Non-pigmented ciliary epithelial cell (primary cell): ENCODE results near the gene NOS1.

ENCODE experiments used
- DNase-seq: peaks from one replicate; pipeline ENCODE4 v3.0.0-alpha.2; 2010; ENCODE audit warnings: low read depth

The NOS1 gene

GRCh38 chr12:117329756-117330155 lies 31.7 kb downstream of the NOS1 start:
- no peak for DNase-seq

- DNase-seq = no peak
Measured at GRCh38 chr12:117328556-117329100, 32.8 kb downstream of the NOS1 start.

DNA sequence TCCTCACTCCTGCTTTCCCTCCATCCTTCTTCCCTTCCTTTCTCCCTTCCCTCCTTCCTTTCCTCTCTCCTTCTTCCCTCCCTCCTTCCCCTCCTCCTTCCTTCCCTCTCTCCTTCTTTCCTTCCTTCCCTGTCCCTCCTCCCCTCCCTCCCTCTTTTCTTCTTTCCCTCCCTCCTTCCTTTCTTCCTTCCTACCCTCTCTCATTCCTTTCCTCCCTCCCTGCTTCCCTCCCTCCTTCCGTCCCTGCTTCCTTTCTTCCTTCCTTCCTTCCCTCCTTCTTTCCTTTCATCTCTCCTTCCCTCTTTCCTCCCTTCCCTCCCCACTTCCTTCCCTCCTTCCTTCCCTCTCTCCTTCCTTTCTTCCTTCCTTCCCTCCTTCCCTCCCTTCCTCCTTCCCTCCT lies 39.0 kb downstream of the NOS1 start:
- DNase-seq = no peak

DNA sequence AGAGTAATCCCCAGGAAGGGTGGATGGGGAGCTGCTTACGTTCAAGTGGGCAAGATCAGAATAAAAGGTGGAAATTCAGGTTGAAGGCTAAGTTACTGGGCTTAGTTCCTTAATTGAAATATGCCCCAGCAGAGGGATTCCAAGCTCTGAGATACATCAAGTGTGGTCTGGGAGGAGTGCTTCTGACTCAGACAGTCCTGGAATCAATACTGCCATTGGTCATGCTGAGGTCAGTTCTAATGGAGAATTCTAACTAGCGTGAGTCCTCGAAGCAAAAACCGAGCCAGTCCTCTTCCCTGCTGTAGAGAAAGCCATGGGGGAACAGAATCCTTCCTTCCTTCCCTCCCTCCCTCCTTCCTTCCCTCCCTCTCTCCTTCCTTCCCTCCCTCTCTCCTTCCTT lies 39.9 kb downstream of the NOS1 start:
- DNase-seq = no peak

DNA sequence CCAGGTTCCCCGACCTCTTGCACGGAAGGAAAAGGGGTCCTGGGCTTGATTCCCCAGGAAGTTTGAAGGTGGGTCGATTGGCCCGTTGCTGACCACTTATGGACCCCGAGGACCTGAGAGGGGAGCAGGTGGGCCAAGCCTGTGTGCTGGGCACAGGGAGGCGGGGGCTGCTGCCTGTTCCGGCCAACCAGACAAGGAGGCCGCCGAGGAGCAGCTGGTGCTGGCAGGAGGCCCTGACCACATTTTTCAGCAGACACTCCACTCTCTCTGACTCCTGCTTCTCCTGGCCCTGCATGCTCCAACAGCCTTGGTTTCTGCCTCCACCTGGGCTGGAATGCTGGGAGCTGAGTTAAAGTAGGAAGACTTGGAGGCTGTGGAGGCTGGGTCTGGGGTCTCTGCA lies 42.8 kb downstream of the NOS1 start:
- no peak for DNase-seq

DNA sequence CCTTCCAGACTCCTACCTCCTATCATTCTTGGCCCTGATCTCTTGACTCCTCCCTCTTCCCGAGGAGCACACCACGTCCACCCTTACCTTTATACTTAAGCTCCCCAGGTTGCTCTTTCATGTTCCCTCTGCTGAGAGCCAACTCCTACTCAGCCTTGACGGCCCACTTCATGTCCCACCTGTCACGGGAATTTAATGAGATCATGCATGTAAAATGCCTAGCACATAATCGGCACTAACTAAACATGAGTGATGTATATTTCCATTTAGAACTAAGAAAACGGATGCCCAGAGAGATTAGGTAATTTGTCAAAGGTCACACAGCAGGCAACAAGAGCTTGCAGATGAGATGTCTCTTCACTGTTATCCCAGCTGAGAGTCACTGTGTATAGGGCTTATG lies 45.1 kb downstream of the NOS1 start:
- no peak for DNase-seq

- no peak for DNase-seq
Measured at GRCh38 chr12:117313926-117314325, 47.5 kb downstream of the NOS1 start.

DNA sequence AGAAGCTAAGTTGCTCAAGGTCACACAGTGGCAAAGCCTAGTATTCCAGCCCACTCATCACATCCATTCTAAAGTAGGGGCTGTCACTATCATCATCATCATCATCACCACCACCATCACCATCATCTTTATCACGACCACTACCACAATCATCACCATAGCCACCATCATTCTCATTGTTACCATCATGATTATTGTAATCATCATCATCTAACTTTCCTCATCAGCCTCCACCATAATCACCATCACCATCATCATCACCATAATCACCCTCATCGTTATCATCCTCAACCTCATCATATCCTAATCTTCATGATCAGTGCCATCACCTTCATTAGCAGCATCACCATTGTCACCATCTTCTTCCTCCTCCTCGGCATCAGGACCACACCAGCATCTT lies 48.7 kb downstream of the NOS1 start:
- DNase-seq = no peak

- DNase-seq = no peak
Measured at GRCh38 chr12:117309276-117309925, 52.0 kb downstream of the NOS1 start.

DNA sequence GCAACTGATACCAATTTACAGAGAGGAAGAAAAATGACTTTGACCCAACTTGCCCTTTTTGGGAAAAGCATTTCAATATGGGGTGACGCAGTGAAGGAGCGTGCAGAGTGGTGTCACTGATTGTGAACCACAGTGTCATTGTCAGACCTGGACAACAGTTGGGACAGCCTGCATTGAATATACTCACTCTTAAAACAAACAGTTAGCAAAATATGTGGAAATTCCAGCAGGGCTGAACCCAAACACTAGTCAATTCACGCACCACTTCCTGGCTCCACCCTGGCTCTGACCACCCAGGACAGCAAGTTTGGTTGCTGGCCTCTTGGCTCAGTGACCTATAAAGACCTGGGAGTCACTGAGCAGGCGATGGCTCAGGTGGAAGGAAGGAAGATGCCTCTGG lies 61.3 kb downstream of the NOS1 start:
- DNase-seq = no peak

- no peak for DNase-seq
Measured at GRCh38 chr12:117298648-117299225, 62.7 kb downstream of the NOS1 start.

- no peak for DNase-seq
Measured at GRCh38 chr12:117298191-117298590, 63.2 kb downstream of the NOS1 start.

DNA sequence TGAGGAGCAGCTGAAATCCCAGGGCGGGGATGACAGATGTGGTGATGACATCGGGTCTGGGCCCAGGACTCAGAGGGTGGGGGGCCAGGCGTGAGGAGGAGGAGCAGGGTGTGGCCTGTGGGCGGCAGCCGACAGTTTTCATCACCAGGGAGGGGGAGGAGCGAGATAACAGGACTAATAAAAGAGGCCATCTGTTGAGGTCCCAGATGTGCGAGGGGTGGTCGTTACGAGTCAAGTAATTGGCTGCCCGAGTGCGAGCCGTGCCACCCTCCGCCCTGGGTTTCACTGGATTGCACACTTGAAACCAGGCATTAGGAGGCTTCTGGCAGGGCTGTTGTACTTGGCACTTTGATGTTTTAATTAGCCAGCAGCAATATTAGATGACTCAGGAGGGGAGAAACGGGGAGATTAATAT lies 67.2 kb downstream of the NOS1 start:
- DNase-seq = no peak

DNA sequence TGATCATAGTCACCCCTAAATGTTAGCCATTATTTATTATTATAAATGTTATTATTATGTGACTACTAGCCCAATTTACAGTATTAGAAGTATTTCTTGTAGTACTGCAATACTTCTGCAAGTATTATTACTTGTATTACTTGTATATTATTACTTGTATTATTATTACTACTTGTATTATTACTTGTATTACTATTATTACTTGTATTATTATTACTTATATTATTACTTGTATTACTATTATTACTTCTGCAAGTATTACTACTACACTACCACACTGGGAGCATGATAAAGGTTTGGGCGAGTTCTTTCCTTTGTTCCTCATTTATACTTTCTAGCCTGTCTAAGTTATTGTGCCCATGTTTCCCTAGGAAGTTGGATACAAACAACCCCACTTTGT lies 67.9 kb downstream of the NOS1 start:
- no peak for DNase-seq

DNA sequence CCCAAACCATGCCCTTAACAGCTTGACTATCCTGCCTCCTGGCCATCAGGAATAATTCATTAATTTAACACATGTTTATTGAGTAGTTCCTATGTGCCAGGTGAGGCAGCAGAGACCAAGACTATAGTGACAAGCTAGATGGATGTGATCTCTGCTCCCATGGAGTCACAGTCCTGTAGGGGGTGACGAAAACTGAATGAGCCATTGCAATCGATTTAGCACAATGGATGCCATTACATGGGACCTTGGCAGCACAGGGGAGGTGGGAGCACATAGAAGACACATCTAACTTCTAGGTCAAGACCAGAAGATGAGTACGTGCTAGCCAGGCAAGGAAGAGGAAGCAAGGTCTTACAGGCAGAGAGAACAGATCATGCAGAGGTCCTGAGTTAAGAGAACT lies 68.7 kb downstream of the NOS1 start:
- no peak for DNase-seq

GRCh38 chr12:117284140-117284539 lies 77.3 kb downstream of the NOS1 start:
- no peak for DNase-seq

DNA sequence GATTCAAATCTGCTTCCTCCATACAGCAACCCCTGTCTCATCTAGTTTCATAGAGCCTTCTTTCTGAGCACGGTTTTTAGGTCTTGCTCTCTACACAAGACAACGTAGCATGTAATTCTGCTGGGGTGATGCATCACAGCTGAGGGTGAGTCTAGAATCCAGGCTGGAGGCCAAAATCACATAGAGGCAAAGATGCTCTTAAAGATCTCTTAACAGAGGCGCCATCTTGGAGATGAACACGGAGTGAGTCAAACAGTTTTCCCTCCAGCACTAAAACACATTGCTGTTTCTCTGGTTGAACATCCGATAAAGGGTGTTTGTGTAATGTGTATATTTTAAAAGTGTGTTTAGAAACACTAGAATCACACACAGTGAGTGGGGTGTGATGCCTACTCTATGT lies 78.9 kb downstream of the NOS1 start:
- DNase-seq = no peak

GRCh38 chr12:117280019-117280680 lies 81.3 kb downstream of the NOS1 start:
- DNase-seq = no peak

DNA sequence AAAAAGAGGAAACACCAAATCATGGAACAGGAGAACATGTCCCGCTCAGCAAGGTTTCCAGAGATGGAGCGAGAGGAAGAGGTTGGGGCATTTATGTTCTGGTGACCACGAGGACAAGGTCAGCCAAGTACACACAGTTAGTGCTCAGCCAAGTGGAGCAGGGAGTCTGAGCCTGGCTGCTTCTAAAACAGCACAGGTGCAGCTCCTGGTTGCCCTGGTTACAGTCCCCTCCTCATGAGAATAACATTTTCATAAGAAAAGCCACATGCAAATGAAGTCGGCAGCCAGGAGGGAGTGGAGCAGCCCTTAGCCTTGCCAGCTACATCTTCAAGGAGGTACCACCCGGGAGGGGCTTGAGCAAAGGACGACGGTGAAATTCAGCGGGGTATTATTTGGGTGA lies 81.8 kb downstream of the NOS1 start:
- DNase-seq = no peak

- no peak for DNase-seq
Measured at GRCh38 chr12:117277875-117278274, 83.6 kb downstream of the NOS1 start.

DNA sequence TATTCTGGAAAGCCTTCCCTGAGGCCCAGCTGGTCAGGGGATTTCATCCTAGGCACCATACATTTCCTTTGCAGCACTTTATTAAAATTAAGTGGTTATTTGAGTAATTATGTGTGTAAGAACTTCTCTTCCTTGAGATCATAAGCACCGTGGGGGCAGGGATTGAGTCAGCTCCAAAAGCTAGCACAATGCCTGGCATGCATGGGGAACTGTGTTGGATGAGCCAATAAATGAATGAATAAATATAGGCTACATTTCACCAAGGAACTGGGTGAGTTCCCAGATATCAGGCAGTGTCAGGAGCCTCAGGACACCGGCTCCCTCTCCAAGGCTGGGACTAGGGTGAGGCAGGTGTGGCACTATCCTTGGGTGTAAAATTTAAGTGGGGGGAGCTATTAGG lies 88.3 kb downstream of the NOS1 start:
- DNase-seq = no peak

DNA sequence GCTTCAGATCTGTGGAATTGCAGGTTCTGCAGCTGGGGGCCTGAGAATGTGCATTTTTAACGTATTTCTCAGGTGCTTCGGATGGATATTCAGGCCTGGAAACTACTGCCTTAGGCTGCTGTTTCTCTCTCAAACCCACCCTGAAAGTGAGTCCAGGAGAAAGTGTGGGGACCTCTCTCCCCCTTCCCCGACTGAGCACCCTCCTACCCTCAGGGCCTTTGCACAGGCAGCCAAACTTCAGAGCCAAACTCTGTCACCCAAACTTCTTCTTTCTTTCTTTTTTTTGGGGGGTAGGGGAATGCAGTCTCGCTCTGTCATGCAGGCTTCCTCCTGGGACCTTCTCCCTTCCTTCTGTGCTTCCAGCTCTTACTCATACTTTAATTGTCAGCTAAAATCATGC lies 88.7 kb downstream of the NOS1 start:
- no peak for DNase-seq

DNA sequence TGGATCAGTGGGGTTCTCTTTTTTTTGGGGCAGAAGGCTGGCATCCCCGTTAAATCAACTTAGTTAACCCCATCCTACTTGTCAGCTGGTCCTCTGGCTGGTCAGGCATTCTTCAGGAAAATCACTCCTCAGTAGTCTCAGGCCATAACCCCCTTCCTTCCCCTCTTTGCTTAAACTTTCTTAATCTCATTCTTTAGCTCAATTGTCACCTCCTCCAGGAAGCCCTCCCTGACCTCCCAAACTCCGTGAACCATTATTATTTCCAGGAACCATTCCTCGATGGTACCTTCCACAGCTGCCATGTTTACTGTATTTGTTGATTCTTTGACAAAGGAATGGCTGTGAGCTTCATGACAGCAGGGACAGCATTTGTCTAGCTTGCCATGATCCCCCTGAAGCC lies 98.7 kb downstream of the NOS1 start:
- DNase-seq = no peak

GRCh38 chr12:117261247-117261646 lies 100.2 kb downstream of the NOS1 start:
- peak; percentile 30 for DNase-seq
